Ishikawa (cell line): ENCODE measurements around the gene NUP153.

ENCODE experiments used
- CEBPB ChIP-seq: IDR thresholded peaks from 2 replicates; pipeline ENCODE4 v1.6.1; 2012
- CREB1 ChIP-seq: IDR thresholded peaks from 2 replicates; pipeline ENCODE4 v1.6.1; 2012; ENCODE audit warnings: low read depth
- FOXM1 ChIP-seq: IDR thresholded peaks from 2 replicates; pipeline ENCODE4 v1.6.1; 2012; ENCODE audit warnings: low read depth, borderline replicate concordance
- NFIC ChIP-seq: IDR thresholded peaks from 2 replicates; pipeline ENCODE4 v1.6.1; 2012
- RAD21 ChIP-seq: IDR thresholded peaks from 2 replicates; pipeline ENCODE4 v1.6.1; 2012; ENCODE audit warnings: low read depth
- TAF1 ChIP-seq: IDR thresholded peaks from 2 replicates; pipeline ENCODE4 v1.6.1; 2012; ENCODE audit warnings: low read depth, mild to moderate bottlenecking
- TEAD4 ChIP-seq: IDR thresholded peaks from 2 replicates; pipeline ENCODE4 v1.6.1; 2012
- YY1 ChIP-seq: IDR thresholded peaks from 2 replicates; pipeline ENCODE4 v1.6.1; 2012; ENCODE audit warnings: low read depth
- TF ChIP-seq, protein P1 (sequence below): IDR thresholded peaks from 2 replicates; pipeline ENCODE4 v1.6.1; 2012; ENCODE audit warnings: low read depth, mild to moderate bottlenecking
- TF ChIP-seq, protein P2 (sequence below): IDR thresholded peaks from 2 replicates; pipeline ENCODE4 v1.6.1; 2012

DNA sequence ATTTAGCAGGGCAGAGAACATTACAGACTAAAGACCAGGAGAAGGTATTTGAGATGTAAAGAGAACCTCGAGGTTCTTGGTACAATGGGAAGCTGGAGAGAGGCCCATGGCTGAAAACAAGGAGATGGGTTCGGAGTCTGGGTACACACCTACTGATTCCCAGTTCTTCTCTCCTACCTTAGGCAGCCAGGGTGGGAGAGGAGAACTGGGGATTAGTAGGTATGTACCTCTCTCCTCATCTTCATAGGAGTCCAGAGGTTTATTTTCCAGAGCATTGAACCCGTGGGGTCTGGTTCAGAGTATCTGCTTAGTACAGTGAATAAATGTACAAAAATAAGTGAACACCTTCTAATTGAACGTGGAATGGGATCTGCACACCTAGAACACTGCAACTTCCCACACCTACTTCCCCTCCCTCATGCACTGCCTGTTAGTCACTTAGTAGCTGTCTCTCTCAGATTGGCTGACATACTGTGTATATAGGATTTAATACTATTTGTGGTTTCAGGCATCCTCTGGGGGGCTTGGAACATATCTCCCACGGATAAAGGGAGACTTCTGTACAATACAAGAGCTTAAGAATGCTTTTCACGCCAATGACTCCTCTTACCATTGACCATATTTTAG is 23.5 kb upstream of the NUP153 start:
- no peak for TF ChIP-seq FOXM1
- TF ChIP-seq RAD21 = no peak
- TF ChIP-seq, protein P1, sequence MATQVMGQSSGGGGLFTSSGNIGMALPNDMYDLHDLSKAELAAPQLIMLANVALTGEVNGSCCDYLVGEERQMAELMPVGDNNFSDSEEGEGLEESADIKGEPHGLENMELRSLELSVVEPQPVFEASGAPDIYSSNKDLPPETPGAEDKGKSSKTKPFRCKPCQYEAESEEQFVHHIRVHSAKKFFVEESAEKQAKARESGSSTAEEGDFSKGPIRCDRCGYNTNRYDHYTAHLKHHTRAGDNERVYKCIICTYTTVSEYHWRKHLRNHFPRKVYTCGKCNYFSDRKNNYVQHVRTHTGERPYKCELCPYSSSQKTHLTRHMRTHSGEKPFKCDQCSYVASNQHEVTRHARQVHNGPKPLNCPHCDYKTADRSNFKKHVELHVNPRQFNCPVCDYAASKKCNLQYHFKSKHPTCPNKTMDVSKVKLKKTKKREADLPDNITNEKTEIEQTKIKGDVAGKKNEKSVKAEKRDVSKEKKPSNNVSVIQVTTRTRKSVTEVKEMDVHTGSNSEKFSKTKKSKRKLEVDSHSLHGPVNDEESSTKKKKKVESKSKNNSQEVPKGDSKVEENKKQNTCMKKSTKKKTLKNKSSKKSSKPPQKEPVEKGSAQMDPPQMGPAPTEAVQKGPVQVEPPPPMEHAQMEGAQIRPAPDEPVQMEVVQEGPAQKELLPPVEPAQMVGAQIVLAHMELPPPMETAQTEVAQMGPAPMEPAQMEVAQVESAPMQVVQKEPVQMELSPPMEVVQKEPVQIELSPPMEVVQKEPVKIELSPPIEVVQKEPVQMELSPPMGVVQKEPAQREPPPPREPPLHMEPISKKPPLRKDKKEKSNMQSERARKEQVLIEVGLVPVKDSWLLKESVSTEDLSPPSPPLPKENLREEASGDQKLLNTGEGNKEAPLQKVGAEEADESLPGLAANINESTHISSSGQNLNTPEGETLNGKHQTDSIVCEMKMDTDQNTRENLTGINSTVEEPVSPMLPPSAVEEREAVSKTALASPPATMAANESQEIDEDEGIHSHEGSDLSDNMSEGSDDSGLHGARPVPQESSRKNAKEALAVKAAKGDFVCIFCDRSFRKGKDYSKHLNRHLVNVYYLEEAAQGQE = no peak
- TF ChIP-seq, protein P2, sequence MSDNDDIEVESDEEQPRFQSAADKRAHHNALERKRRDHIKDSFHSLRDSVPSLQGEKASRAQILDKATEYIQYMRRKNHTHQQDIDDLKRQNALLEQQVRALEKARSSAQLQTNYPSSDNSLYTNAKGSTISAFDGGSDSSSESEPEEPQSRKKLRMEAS = no peak
- no peak for TF ChIP-seq NFIC
- TF ChIP-seq TEAD4 = no peak
- TF ChIP-seq CREB1 = no peak
- no peak for TF ChIP-seq TAF1
- no peak for TF ChIP-seq CEBPB
- TF ChIP-seq YY1 = no peak
